Measurements from ENCODE around the gene FN3K.

GRCh38 chr17:82732118-82732743, 3.2 kb upstream of the FN3K start:
- TF ChIP-seq CTCF (conservative IDR thresholded peaks at IDR 0.05) (no peak), ZFX (IDR thresholded peaks at IDR 0.05) (no peak)

All from C4-2B (cell line).